K562 (cell line): ENCODE results near the gene CNTN5. TPM values are rescaled to one million over a fixed set of nuclear protein-coding genes. Genes with fewer than 3 reads are reported as not detected.

Experiments used
- ATAC-seq: fragments of 200-7000 bp; cut with Tn5 transposase; 3 replicates; pipeline ENCODE4 v1.9.1; 2020; ENCODE audit warnings: moderate library complexity
- BruUV-seq: library from RNA; stranded (reverse); fragments of 400-500 nt; replicated peaks from 2 replicates; lab custom pipeline; 2021; lab: Mats Ljungman, UMichigan
- CTCF ChIA-PET: fragments of 300-600 bp; formaldehyde crosslinking; extraction: SDS; loops from one replicate; lab custom pipeline; 2021; ENCODE audit warnings: low intra/inter-chr PET ratio; lab: Yijun Ruan, JAX
- POLR2A ChIA-PET: fragments of 300-600, 350-650 bp; sonication (Branson Sonifier 250); formaldehyde crosslinking; extraction: SDS; loops from one replicate; lab custom pipeline; 2021; ENCODE audit warnings: antibody characterized with exemption, inconsistent platforms; lab: Yijun Ruan, JAX
- DNase-seq, 4 experiments: peaks; one replicate each; pipeline versions ENCODE4 v3.0.0 to v3.0.0-alpha.2; 2011 to 2018; ENCODE audit warnings: low spot score in 3 of 4, mixed read lengths in 3 of 4; ENCODE audit errors: extremely low read depth in 1 of 4
- FAIRE-seq: peaks from 2 replicates; lab custom pipeline; 2011; peaks lifted over from hg19 to GRCh38; lab: Jason Lieb, UNC
- H2AFZ ChIP-seq: 2 replicates; pipeline ENCODE4 v1.6.0; 2011; ENCODE audit warnings: low read depth, low read length, control low read depth, inconsistent platforms
- H3K27ac ChIP-seq: fragments of 200-600 bp; 3 replicates; pipeline ENCODE4 v1.8.0; 2011; ENCODE audit warnings: low read depth, mild to moderate bottlenecking, control low read depth, inconsistent platforms, low read length, moderate library complexity, mixed read lengths; ENCODE audit errors: extremely low read depth
- H3K27me3 ChIP-seq, 2 experiments: fragments of 300-600 bp in 1 of 2; 2 replicates in 1 of 2; 3 replicates in 1 of 2; pipeline versions ENCODE4 v1.6.0 to v1.8.0; 2011; ENCODE audit warnings: inconsistent platforms in 2 of 2, low read length in 2 of 2, mild to moderate bottlenecking in 1 of 2, mixed read lengths in 1 of 2, moderate library complexity in 1 of 2; ENCODE audit not compliant: control insufficient read depth in 2 of 2, insufficient read depth in 2 of 2
- H3K36me3 ChIP-seq: fragments of 300-600 bp; 3 replicates; pipeline ENCODE4 v1.8.0; 2011; ENCODE audit warnings: mild to moderate bottlenecking, low read length, inconsistent platforms; ENCODE audit not compliant: control insufficient read depth, insufficient read depth
- H3K4me1 ChIP-seq, 2 experiments: fragments of 200-600 bp in 1 of 2; replicated peaks in 1 of 2; 2 replicates in 1 of 2; 3 replicates in 1 of 2; pipeline versions ENCODE4 v1.5.1 to v1.8.0; 2011; ENCODE audit warnings: inconsistent platforms in 2 of 2, low read length in 2 of 2, mild to moderate bottlenecking in 1 of 2, mixed read lengths in 1 of 2, moderate library complexity in 1 of 2; ENCODE audit not compliant: control insufficient read depth in 2 of 2, insufficient read depth in 2 of 2
- H3K4me2 ChIP-seq: 2 replicates; pipeline ENCODE4 v1.6.1; 2011; ENCODE audit warnings: low read length, control low read depth, inconsistent platforms, mixed read lengths; ENCODE audit not compliant: insufficient read depth
- H3K4me3 ChIP-seq: fragments of 200-600 bp; sonication (generic), shearing (Covaris generic); 2 replicates; pipeline ENCODE4 v1.5.1; 2016; ENCODE audit warnings: control low read depth, inconsistent platforms
- H3K79me2 ChIP-seq: fragments of 200-600 bp; 3 replicates; pipeline ENCODE4 v1.8.0; 2011; ENCODE audit warnings: low read length, inconsistent platforms; ENCODE audit not compliant: control insufficient read depth, insufficient read depth
- H3K9ac ChIP-seq, 2 experiments: 2 replicates each; pipeline versions ENCODE4 v1.6.0 to v1.6.1; 2011; ENCODE audit warnings: low read depth in 2 of 2, low read length in 2 of 2, control low read depth in 1 of 2, inconsistent platforms in 1 of 2, mild to moderate bottlenecking in 1 of 2, mixed read lengths in 1 of 2; ENCODE audit not compliant: insufficient read depth in 1 of 2
- H3K9me1 ChIP-seq: one replicate; pipeline ENCODE4 v1.6.0; 2011; ENCODE audit warnings: inconsistent platforms, mild to moderate bottlenecking, low read length, moderate library complexity; ENCODE audit not compliant: control insufficient read depth, insufficient read depth
- H3K9me3 ChIP-seq: replicated peaks from 2 replicates; pipeline ENCODE4 v1.5.1; 2011; ENCODE audit warnings: low read depth, low read length, inconsistent platforms; ENCODE audit not compliant: control insufficient read depth, insufficient read depth
- H4K20me1 ChIP-seq: replicated peaks from 2 replicates; pipeline ENCODE4 v1.6.1; 2011; ENCODE audit warnings: low read length, inconsistent platforms, mixed read lengths; ENCODE audit not compliant: control insufficient read depth, insufficient read depth
- BRCA1 ChIP-seq, 2 experiments: fragments of 450-650 bp in 1 of 2; sonication (generic) in 1 of 2; formaldehyde crosslinking in 1 of 2; IDR thresholded peaks; 2 replicates each; pipeline versions ENCODE4 v1.5.0 to v1.6.1; 2017 to 2020; ENCODE audit warnings: mild to moderate bottlenecking in 1 of 2, missing genetic modification reagents in 1 of 2
- CAMTA2 ChIP-seq: fragments of 250-450 bp; sonication (Bioruptor Pico); conservative IDR thresholded peaks from 2 replicates; pipeline ENCODE4 v1.5.1; 2022
- HDAC1 ChIP-seq, 2 experiments: fragments of 450-650 bp; IDR thresholded peaks; 2 replicates each; pipeline ENCODE4 v1.6.1; 2016 to 2017; ENCODE audit warnings: inconsistent platforms in 1 of 2, mild to moderate bottlenecking in 1 of 2, moderate library complexity in 1 of 2
- KAT2B ChIP-seq: IDR thresholded peaks from one replicate; pipeline ENCODE4 v1.6.1; 2012; ENCODE audit warnings: low read depth, mild to moderate bottlenecking, control low read depth, inconsistent platforms, low read length, moderate library complexity
- MECOM ChIP-seq: fragments of 250-450 bp; sonication (Bioruptor Pico); IDR thresholded peaks from 2 replicates; pipeline ENCODE4 v1.8.0; 2022; ENCODE audit warnings: inconsistent platforms
- NBN ChIP-seq: fragments of 450-650 bp; IDR thresholded peaks from 2 replicates; pipeline ENCODE4 v1.6.1; 2016; ENCODE audit warnings: low read depth, mild to moderate bottlenecking
- NFIX ChIP-seq: fragments of 250-450 bp; sonication (Bioruptor Pico); IDR thresholded peaks from 2 replicates; pipeline ENCODE4 v1.4.0; 2020; ENCODE audit warnings: low read depth, mild to moderate bottlenecking, moderate library complexity
- TCF3 ChIP-seq: sonication (generic); formaldehyde crosslinking; IDR thresholded peaks from 2 replicates; pipeline ENCODE4 v1.4.0; 2020; ENCODE audit warnings: mild to moderate bottlenecking, missing genetic modification reagents
- ZC3H11A ChIP-seq: IDR thresholded peaks from 2 replicates; pipeline ENCODE4 v1.6.1; 2012; ENCODE audit warnings: low read depth, low read length, improper control_type of control experiment
- ZC3H4 ChIP-seq: sonication (generic); formaldehyde crosslinking; IDR thresholded peaks from 2 replicates; pipeline ENCODE4 v1.9.0; 2021; ENCODE audit warnings: missing genetic modification reagents, borderline replicate concordance
- ZNF217 ChIP-seq: sonication (generic); formaldehyde crosslinking; IDR thresholded peaks from 2 replicates; pipeline ENCODE4 v1.8.0; 2022; ENCODE audit warnings: mild to moderate bottlenecking, missing genetic modification reagents
- ZNF384 ChIP-seq: IDR thresholded peaks from 2 replicates; pipeline ENCODE4 v1.6.1; 2012; ENCODE audit warnings: low read depth, low read length, improper control_type of control experiment
- ZNF695 ChIP-seq: fragments of 450-650 bp; formaldehyde crosslinking; IDR thresholded peaks from 2 replicates; pipeline ENCODE4 v1.4.0; 2020; ENCODE audit warnings: mild to moderate bottlenecking, moderate library complexity
- WGBS: fragments of 100-300 bp; shearing (Covaris generic); methylation state at CpG from one replicate; pipeline ENCODE4 v1.1.6; 2016; ENCODE audit warnings: low coverage, mixed read lengths; ENCODE audit not compliant: insufficient coverage; ENCODE audit errors: missing lambda C conversion rate; 5-methylcytosine and 5-hydroxymethylcytosine counted together
- in situ Hi-C: fragments of 300-500 bp; cut with MboI; formaldehyde crosslinking; loops from 4 replicates; pipeline ENCODE4 v1.15.0; 2018; ENCODE audit warnings: inconsistent platforms, mixed read lengths
- intact Hi-C: fragments of 100-400 bp; cut with micrococcal nuclease; formaldehyde crosslinking; loops from 2 replicates; pipeline ENCODE4 v1.14.2; 2022
- polyA plus RNA-seq, 8 experiments: library from polyadenylated mRNA; depleted of rRNA in 4 of 8; stranded (reverse) in 5 of 8; unstranded in 3 of 8; fragments of >200 nt; fragmentation: Nextera tagmentation in 2 of 8; fragmentation: Illumina TruSeq in 1 of 8; extraction: Ambion mirVana in 2 of 8; extraction: Trizol in 1 of 8; gene quantifications; 2 replicates each; pipeline versions ENCODE4 v1.2.1 to v1.2.3, GENCODE V29; 2011 to 2014; ENCODE audit warnings: inconsistent platforms in 1 of 8, missing spikeins in 1 of 8
- total RNA-seq, 7 experiments: library from RNA; depleted of rRNA in 6 of 7; stranded (reverse); fragments of >200 nt in 6 of 7; fragmentation: Illumina TruSeq in 2 of 7; extraction: Trizol in 2 of 7; gene quantifications; 2 replicates each; pipeline versions ENCODE4 v1.2.1 to v1.2.3, GENCODE V29; 2011 to 2021; ENCODE audit warnings: low replicate concordance in 1 of 7

CNTN5 gene
- total and polyA plus RNA-seq, 9 of the 15 experiments (the other 6 are each of a cell fraction or from before 2014, with no cell fraction given): 0.03 TPM; not detected in 8

GRCh38 chr11:99585606-99586005 lies 564.9 kb downstream of the CNTN5 start:
- ATAC-seq (no peak), DNase-seq (no peak), FAIRE-seq (no peak)
- H4K20me1 ChIP-seq: no peaks in the 10 kb centered on the region
- WGBS: 3% methylated on average over 4 of the region's 4 CpGs
- ChIA-PET POLR2A (no interaction called here), CTCF (no interaction called here)
- H3K27ac ChIP-seq: no peak overlapping the region
- H3K4me3 ChIP-seq: no peak overlapping the region
- in situ Hi-C loops: no loop called here
- no peaks in the 10 kb centered on the region for H3K79me2 ChIP-seq
- intact Hi-C loops: no loop called here
- no peak overlapping the region for H3K9ac ChIP-seq
- TF ChIP-seq HDAC1 (IDR thresholded peaks at IDR 0.05) (no peak), MECOM (CRISPR knock-in tag) (no peak), ZNF384 (no peak), BRCA1 (IDR thresholded peaks at IDR 0.05) (no peak), BRCA1 (CRISPR knock-in tag; IDR thresholded peaks at IDR 0.05) (no peak), NFIX (CRISPR knock-in tag) (no peak), TCF3 (no peak), ZC3H4 (CRISPR knock-in tag) (no peak), ZC3H11A (no peak), KAT2B (no peak), ZNF217 (no peak), CAMTA2 (CRISPR knock-in tag) (no peak), ZNF695 (CRISPR knock-in tag) (no peak), NBN (no peak)
- no TSS peak for BruUV-seq
- no peaks in the 10 kb centered on the region; the same call in 1 of the 2 replicates for H3K9me3 ChIP-seq
- H3K4me1 ChIP-seq: no peaks in the 10 kb centered on the region
- H3K27me3 ChIP-seq: no peaks in the 10 kb centered on the region
- no peak overlapping the region for H3K4me2 ChIP-seq
- no peaks in the 10 kb centered on the region for H3K36me3 ChIP-seq
- no peak overlapping the region for H2AFZ ChIP-seq
- no peaks in the 10 kb centered on the region for H3K9me1 ChIP-seq
